GM23248 (cell line): Measurements from ENCODE around the gene WWOX.

Source experiments
- EZH2 ChIP-seq: fragments of 200-600 bp; sonication (generic); IDR thresholded peaks from 2 replicates; pipeline ENCODE4 v1.6.1; 2018; ENCODE audit warnings: antibody characterized with exemption, mild to moderate bottlenecking; ENCODE audit not compliant: insufficient read depth, poor library complexity, severe bottlenecking
- EZH2phosphoT487 ChIP-seq: fragments of 200-600 bp; sonication (generic); IDR thresholded peaks from 2 replicates; pipeline ENCODE4 v1.6.1; 2018; ENCODE audit warnings: antibody characterized with exemption, moderate library complexity, mild to moderate bottlenecking, low read depth; ENCODE audit not compliant: insufficient read depth

GRCh38 chr16:78844682-78845081 is 745.2 kb downstream of the WWOX start:
- no peak for TF ChIP-seq EZH2
- no peak for TF ChIP-seq EZH2phosphoT487
